GM19468 (cell line): ENCODE measurements around the gene LYST.

Experiments
- ATAC-seq: cut with Tn5 transposase; IDR thresholded peaks from one replicate; pipeline ENCODE4 v1.9.1; 2021; ENCODE audit warnings: mild to moderate bottlenecking, moderate library complexity, moderate number of reproducible peaks; ENCODE audit not compliant: unreplicated experiment; ENCODE audit errors: extremely low read depth

The LYST gene

GRCh38 chr1:235892202-235892601, 25.5 kb upstream of the LYST start:
- no peak for ATAC-seq

DNA sequence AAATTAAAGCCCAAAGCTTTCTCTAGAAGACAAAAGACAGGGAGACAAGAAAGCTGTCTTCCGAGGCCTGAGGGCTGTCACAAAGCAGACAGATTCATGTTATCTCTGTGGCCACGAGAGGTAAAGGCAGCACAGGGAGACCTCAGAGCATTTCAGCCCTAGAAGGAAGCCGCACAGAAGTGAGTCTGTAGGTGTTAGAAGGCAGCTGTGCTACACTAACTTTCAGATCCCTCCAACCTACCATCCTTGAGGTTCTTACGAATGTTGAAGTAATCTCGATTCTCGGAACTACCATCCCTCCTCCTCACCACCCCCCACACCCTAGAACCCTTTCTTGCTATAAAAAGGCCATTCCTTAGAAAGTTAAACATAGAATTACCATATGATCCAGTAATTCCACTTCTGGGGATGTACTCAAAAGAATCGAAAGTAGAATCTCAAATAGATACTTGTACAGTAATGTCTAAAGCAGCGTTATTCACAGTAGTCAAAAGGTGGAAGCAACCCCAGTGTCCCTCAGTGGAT, 21.5 kb upstream of the LYST start:
- ATAC-seq: peak; percentile 72

GRCh38 chr1:235887676-235888075, 21.0 kb upstream of the LYST start:
- ATAC-seq: no peak

DNA sequence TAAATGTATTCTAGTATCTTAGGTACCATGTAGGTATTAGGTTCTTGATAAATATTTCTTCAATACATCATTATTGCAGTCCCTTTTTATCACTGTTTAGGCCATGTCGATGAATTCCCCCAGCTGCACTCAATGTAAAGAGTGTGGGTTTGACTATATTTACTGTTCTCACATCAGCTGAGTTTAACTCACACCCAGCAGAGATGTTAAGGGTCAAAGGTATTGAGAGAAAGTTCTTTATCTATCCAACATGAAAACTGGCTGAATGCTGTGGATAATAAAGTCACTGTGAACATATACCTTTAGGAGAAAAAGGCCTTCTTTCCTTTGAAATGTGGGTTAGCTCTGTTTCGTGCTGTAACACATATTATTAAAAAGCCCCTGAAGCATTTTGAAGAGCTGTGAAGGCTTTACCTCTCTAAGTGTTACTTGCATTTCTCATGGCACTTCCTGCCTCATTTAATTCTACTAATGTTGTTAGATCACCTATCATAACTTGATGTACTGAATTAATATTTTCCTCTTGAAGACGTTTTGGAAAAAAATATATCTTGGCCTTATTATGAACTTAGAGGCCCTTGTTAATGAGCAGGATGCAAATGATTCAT, 19.1 kb upstream of the LYST start:
- ATAC-seq: no peak

GRCh38 chr1:235883261-235883927, 16.7 kb upstream of the LYST start:
- ATAC-seq: no peak

- ATAC-seq: no peak
Observed at GRCh38 chr1:235882816-235883215, 16.1 kb upstream of the LYST start.

GRCh38 chr1:235881930-235882700, 15.4 kb upstream of the LYST start:
- ATAC-seq: no peak

DNA sequence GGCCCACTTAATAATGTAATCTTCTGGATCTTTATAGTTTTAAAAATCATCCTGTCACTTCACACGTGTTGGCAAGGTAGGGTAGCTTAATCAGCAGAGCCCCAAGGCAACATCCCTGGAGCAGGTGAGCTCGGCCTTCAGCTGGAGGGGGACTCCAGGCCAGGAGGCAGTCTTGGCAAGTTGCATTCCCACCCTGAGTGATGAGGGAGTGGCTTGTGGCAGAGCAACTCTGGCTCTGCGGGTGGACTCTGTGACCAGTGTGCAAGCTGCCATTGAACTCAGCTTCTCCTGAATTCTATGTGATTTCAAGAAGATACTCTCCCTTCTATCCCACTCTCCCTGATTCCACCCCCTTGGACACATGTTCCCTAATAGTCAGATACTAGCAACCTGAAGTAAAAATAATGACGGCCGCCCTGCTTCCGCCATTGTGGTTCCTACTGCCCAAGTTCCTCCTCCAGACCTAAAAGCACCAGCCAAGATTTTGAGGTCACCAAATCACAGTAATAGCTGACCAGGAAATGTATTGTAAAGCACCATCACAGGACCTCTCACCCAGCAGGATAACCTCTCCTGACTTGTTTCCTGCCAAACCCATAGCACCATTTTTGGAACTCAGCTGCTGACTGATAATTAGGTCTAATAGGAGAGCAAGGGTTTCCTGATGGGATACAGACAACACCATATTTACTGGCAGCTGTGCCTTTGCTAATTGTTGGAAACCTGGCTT, 11.5 kb upstream of the LYST start:
- ATAC-seq: no peak

DNA sequence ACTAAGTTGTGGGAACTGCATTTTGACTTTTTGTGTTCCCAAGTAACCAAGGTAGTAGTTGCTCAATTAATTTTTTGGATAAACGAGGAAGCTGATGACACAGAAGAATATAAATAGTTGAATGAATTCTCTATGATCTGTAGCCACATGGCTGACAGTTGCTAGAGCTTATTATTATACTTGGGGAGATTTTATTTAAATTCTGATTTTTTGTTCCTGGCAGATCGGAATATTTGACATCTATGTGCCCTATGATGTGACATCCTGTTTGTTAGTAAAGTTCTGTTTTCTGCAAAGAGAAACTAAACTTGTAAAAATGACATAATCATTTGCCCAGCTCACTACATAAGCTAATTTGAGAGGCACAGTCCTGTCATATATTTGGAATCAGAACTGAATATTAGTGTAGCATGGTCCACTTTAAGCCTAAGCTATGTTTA, 9.7 kb upstream of the LYST start:
- ATAC-seq: no peak

DNA sequence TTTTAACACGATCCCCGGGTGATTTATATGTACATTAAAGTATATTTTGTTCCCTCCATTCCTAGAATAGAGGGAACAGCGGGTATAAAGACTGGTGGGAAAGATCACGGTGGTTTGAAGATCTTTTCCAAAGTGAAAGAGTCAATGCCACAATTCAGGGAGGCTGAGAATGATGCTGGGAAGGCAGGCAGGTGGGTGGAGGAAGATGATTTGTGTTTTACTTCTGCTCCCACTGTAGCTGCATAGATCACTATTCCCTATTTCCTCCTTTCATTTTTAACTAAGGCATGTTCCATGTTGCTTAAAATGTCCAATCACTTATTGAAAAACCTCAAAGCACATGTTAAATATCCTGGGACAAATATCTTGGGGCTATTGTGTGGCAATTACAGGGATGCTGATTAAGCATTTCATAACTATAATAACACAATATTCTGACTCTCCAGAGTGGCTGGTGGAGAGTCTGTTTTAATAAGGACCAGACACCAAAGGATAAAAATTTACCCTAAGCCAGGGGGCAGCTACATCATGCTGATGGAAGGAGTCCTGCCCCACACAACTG, 8.4 kb upstream of the LYST start:
- ATAC-seq: no peak

- ATAC-seq: no peak
Observed at GRCh38 chr1:235874261-235874660, 7.6 kb upstream of the LYST start.

DNA sequence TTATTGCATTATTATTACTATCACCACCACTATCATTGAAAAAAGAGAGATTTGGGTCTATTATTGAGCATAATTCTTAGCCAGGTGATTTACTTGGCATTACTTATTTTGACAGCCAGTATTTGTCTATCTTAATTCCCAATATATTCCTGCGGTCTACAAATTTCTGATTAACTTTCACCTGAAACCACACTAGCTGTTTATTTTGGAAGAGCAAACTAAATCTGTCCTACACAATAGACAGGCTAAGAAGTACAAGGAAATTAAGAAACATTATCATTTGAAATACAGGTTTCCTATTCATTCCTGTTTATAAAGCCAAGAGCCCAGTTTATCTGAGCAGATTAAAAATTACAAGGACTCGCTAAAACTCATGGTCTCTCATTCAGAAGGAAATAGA, 6.9 kb upstream of the LYST start:
- no peak for ATAC-seq

- ATAC-seq: no peak
Observed at GRCh38 chr1:235873045-235873444, 6.3 kb upstream of the LYST start.

GRCh38 chr1:235872270-235872669, 5.6 kb upstream of the LYST start:
- ATAC-seq: no peak

DNA sequence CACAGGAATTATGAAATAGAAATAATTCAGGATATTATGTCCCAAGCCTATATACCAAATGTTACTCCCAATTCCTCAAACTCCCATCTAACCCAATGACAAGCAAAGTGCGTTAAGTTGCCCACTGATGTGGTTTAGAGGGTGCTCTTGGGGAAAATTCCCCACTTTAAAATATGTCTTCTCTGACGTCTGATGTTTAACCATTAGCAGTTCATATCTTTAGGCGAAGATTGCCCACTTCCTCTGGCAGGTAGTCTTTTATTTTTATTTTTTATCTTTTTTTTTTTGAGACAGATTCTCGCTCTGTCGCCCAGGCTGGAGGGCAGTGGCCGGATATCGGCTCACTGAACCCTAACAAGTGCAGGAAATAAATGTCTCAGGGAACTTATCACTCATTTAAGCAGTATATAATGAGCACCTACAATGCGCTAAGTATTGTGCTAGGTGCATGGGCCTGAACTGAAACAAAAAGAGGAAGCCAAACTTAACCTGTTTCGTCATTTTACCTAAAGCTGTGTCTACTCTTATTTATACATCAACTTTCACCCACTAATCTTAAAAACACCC, 1.3 kb upstream of the LYST start:
- peak; percentile 10 for ATAC-seq

DNA sequence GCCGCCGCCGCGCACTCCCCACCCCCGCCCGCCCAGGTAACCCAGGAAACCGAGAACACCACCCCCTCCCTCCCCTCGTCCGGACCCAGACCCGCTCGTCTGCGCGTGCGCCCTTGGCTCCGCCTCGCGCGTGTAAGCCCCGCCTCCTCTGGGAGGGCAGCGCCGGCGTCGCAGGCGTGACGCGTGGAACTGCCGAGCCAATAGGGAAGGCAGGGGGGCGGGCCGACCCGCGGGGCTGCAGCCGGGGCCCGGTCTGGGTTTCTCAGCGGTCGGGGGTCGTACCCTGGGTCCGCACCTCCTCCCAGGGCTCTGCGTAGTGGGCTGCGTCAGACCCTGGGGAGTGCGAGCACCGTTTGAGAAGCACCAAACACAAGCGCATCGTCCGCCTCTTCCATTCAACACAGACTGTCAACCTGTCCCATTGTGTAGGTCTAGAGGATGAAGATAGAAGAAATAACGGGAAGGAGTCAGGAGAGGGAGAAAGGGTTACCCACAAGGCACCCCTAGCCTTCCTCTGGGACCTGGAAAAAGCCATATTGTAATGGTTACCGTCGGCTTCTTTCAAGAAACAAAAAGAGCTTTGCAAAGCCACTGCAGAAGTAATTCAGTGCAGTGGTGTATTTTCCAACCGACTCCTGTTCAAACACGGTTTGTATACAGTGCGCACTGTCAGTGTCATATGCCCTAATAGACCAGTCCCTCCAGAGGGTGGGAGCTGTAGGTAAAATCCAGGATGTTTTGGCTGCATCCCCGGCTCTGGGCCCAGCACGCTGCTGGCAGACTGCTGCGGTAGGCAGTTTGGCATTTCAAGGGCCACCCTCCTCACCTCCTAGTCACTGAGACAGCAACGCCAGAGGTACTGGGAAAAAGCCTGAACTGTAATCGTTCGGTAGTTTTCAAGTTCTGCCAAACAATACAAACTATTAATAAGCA, 473 bp upstream of the LYST start:
- peak; percentile 64 for ATAC-seq

- ATAC-seq: no peak
Observed at GRCh38 chr1:235865565-235866204, 1.0 kb downstream of the LYST start.

GRCh38 chr1:235864931-235865525, 1.7 kb downstream of the LYST start:
- ATAC-seq: no peak
